Esophagus squamous epithelium (tissue), 4 donors: Measurements from ENCODE around the gene C8A.

Experiments
- POLR2A ChIP-seq, 4 donors: fragments of 450-650 bp; IDR thresholded peaks; one replicate each; pipeline ENCODE4 v1.6.1; 2017; ENCODE audit warnings: antibody characterized with exemption in 4 of 4, mild to moderate bottlenecking in 4 of 4, moderate library complexity in 3 of 4
- TF ChIP-seq, protein P1 (sequence below), 6 experiments: fragments of 450-650 bp in 4 of 6; fragments of 200-600 bp in 2 of 6; sonication (generic) in 2 of 6; IDR thresholded peaks; one replicate each; pipeline ENCODE4 v1.5.1; 2016 to 2019; ENCODE audit warnings: antibody characterized with exemption in 6 of 6, mild to moderate bottlenecking in 4 of 6, moderate library complexity in 4 of 6

GRCh38 chr1:56933606-56934005 is 79.0 kb downstream of the C8A start:
- TF ChIP-seq, protein P1, sequence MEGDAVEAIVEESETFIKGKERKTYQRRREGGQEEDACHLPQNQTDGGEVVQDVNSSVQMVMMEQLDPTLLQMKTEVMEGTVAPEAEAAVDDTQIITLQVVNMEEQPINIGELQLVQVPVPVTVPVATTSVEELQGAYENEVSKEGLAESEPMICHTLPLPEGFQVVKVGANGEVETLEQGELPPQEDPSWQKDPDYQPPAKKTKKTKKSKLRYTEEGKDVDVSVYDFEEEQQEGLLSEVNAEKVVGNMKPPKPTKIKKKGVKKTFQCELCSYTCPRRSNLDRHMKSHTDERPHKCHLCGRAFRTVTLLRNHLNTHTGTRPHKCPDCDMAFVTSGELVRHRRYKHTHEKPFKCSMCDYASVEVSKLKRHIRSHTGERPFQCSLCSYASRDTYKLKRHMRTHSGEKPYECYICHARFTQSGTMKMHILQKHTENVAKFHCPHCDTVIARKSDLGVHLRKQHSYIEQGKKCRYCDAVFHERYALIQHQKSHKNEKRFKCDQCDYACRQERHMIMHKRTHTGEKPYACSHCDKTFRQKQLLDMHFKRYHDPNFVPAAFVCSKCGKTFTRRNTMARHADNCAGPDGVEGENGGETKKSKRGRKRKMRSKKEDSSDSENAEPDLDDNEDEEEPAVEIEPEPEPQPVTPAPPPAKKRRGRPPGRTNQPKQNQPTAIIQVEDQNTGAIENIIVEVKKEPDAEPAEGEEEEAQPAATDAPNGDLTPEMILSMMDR (IDR thresholded peaks at IDR 0.05) = no peak
- TF ChIP-seq POLR2A (IDR thresholded peaks at IDR 0.05) = no peak
